ENCODE results near the gene SLC28A3.

DNA sequence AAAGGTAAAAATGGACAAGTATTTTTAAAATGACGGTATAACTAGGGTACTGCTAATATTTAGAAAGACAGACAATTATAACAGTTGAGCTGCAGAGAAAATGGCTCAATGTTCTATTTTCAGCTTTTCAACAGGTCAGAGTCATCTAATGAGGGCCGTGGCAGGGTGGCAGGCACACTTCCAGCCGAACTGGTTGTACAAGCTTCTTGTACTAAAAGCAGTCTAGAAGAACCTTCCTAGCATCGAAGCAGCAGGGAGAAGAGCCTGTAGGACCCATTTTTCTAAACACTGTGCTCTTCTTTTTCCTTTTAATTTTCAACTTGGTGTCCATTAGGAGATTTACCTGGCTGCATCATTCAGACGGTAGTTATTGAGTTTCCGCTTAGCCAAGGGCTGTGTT, 85.6 kb downstream of the SLC28A3 start:
- no peak for TF ChIP-seq POLR2AphosphoS5 (IDR thresholded peaks at IDR 0.05; ENCODE audit: low read depth)
- no peak for TF ChIP-seq CTCF (IDR thresholded peaks at IDR 0.05; ENCODE audit: insufficient read depth, low read length)

Measured in HL-60 (cell line).